HUES6 (cell line): Measurements from ENCODE around the gene ARL14.

Experiments
- H3K27ac ChIP-seq: 2 replicates; pipeline ENCODE4 v1.7.0; 2013; ENCODE audit warnings: low read depth, mild to moderate bottlenecking, low read length, inconsistent platforms
- H3K27me3 ChIP-seq: 2 replicates; pipeline ENCODE4 v1.6.1; 2013; ENCODE audit warnings: low read length; ENCODE audit not compliant: control insufficient read depth, insufficient read depth
- H3K36me3 ChIP-seq: 2 replicates; pipeline ENCODE4 v1.6.1; 2013; ENCODE audit warnings: low read length; ENCODE audit not compliant: control insufficient read depth, insufficient read depth
- H3K4me1 ChIP-seq: 2 replicates; pipeline ENCODE4 v1.6.1; 2013; ENCODE audit warnings: low read length; ENCODE audit not compliant: control insufficient read depth, insufficient read depth
- H3K4me3 ChIP-seq: 2 replicates; pipeline ENCODE4 v1.5.1; 2013; ENCODE audit warnings: low read depth, low read length
- H3K9ac ChIP-seq: one replicate; pipeline ENCODE4 v1.6.1; 2013; ENCODE audit warnings: mild to moderate bottlenecking, low read length
- H3K9me3 ChIP-seq: 2 replicates; pipeline ENCODE4 v1.6.1; 2013; ENCODE audit warnings: low read depth, low read length; ENCODE audit not compliant: control insufficient read depth, insufficient read depth

ARL14 gene

DNA sequence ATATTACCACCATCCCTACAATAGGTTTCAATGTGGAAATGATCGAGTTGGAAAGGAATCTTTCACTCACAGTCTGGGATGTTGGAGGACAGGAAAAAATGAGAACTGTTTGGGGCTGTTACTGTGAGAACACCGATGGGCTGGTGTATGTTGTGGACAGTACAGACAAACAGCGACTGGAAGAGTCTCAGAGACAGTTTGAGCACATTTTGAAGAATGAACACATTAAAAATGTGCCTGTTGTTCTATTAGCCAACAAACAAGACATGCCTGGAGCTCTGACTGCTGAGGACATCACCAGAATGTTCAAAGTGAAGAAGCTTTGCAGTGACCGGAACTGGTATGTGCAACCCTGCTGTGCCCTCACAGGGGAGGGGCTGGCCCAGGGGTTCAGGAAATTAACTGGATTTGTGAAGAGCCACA, 510 bp downstream of the ARL14 start:
- peaks cover 23% of the 10 kb centered on the region; the same call in 1 of the 2 replicates for H3K4me1 ChIP-seq
- no peak overlapping the region for H3K4me3 ChIP-seq
- peak overlapping the region; percentile 2 for H3K9ac ChIP-seq
- no peaks in the 10 kb centered on the region for H3K36me3 ChIP-seq
- no peaks in the 10 kb centered on the region for H3K27me3 ChIP-seq
- peak overlapping the region; percentile 76 for H3K27ac ChIP-seq
- H3K9me3 ChIP-seq: no peaks in the 10 kb centered on the region

DNA sequence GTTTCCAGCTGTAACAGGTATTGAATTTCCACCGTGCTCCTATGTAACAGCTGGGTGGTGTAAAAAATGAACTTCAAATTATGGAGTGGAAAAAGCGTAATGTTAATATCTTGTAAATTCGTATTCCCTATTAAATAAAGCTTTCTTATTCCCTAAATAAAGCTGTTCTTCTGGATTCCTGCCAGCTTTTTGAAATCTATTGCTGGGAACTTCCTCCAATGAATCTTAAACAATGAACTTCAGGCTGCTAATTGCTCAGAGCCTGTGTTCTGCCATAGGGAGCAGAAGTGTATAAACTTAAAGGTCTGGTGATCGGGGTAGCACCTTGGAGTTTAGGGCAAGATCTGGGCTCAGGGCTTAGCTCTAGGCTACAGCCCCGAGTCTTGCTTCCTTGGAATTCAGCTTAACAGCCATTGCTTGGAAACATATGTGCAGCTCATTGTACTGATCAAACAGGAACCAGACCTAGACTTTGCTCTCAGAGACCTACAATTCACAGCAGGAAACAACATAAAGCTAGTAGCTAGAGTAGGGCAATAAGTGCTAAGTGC, 1.4 kb downstream of the ARL14 start:
- Histone ChIP-seq H3K9me3 (no peaks in the 10 kb centered on the region), H3K4me1 (peaks cover 23% of the 10 kb centered on the region; the same call in 1 of the 2 replicates), H3K9ac (no peak overlapping the region), H3K4me3 (no peak overlapping the region), H3K36me3 (no peaks in the 10 kb centered on the region), H3K27ac (no peak overlapping the region), H3K27me3 (no peaks in the 10 kb centered on the region)

- Histone ChIP-seq H3K9ac (no peak overlapping the region), H3K27me3 (no peaks in the 10 kb centered on the region), H3K27ac (no peak overlapping the region), H3K4me1 (no peaks in the 10 kb centered on the region; the same call in 1 of the 2 replicates), H3K36me3 (no peaks in the 10 kb centered on the region), H3K9me3 (no peaks in the 10 kb centered on the region), H3K4me3 (no peak overlapping the region)
Measured at GRCh38 chr3:160684368-160684740, 7.4 kb downstream of the ARL14 start.

GRCh38 chr3:160685144-160685766, 8.3 kb downstream of the ARL14 start:
- Histone ChIP-seq H3K9me3 (no peaks in the 10 kb centered on the region), H3K36me3 (no peaks in the 10 kb centered on the region), H3K4me1 (no peaks in the 10 kb centered on the region), H3K4me3 (no peak overlapping the region), H3K9ac (no peak overlapping the region), H3K27ac (no peak overlapping the region), H3K27me3 (no peaks in the 10 kb centered on the region)

GRCh38 chr3:160686955-160687535, 10.1 kb downstream of the ARL14 start:
- Histone ChIP-seq H3K4me3 (no peak overlapping the region), H3K36me3 (no peaks in the 10 kb centered on the region), H3K9me3 (no peaks in the 10 kb centered on the region), H3K27ac (no peak overlapping the region), H3K4me1 (no peaks in the 10 kb centered on the region), H3K9ac (no peak overlapping the region), H3K27me3 (no peaks in the 10 kb centered on the region)

DNA sequence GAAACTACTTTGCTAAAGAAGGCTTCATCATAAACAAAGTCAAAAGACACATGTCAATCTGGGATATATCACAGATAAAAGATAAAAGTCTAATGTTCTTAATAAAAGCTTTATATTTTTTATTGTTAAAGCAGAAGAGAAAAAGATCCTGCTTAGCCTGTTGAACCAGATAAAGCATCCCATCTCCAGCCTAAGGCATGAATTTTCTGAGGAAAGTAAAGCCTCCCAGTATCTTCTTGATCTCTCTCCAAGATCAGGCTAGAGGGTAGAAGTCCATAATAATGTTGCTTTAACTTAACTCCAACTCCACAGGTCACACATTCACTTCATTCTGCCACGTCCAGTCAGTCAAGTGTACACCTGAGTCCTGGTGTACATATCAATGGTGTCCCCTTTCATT, 14.2 kb downstream of the ARL14 start:
- Histone ChIP-seq H3K4me1 (no peaks in the 10 kb centered on the region), H3K27ac (no peak overlapping the region), H3K36me3 (no peaks in the 10 kb centered on the region), H3K27me3 (no peaks in the 10 kb centered on the region), H3K4me3 (no peak overlapping the region), H3K9ac (no peak overlapping the region), H3K9me3 (no peaks in the 10 kb centered on the region)

DNA sequence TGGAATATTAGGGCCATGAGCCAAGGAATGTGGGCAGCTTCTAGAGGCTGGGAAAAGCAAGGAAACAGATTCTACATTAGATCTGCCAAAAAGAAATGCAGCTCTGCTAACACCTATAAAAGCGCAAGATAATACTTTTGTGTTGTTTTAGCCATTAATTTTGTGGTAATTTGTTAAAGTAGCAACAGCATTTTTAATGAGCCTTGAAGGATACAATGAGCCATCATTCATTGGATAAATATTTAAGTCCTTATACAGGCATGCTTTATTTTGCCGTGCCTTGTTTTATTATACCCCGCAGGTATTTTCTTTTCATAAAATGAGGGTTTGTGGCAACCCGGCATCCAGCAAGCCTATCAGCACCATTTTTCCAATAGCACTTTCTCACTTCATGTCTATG, 15.0 kb downstream of the ARL14 start:
- H3K9me3 ChIP-seq: no peaks in the 10 kb centered on the region
- H3K9ac ChIP-seq: no peak overlapping the region
- H3K27me3 ChIP-seq: no peaks in the 10 kb centered on the region
- no peaks in the 10 kb centered on the region for H3K4me1 ChIP-seq
- H3K36me3 ChIP-seq: no peaks in the 10 kb centered on the region
- no peak overlapping the region for H3K4me3 ChIP-seq
- no peak overlapping the region for H3K27ac ChIP-seq

DNA sequence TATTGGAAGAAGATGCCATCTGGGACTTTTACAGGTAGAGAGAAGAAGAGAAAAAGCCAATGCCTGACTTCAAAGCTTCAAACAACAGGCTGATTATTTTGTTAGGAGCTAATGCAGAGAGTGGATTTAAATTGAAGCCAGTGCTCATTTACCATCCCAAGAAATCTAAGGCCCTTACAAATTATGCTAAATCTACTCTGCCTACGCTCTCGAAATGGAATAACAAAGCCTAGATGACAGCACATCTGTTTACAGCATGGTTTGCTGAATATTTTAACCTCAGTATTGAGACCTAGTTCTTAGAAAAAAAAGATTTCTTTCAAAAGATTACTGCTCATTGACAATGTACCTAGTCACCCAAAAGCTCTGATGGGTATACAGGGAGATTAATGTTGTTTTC, 16.2 kb downstream of the ARL14 start:
- Histone ChIP-seq H3K27me3 (no peaks in the 10 kb centered on the region), H3K4me1 (peaks cover 3% of the 10 kb centered on the region; the same call in 1 of the 2 replicates), H3K9ac (no peak overlapping the region), H3K9me3 (no peaks in the 10 kb centered on the region), H3K27ac (no peak overlapping the region), H3K4me3 (no peak overlapping the region), H3K36me3 (no peaks in the 10 kb centered on the region)

- H3K4me3 ChIP-seq: no peak overlapping the region
- H3K4me1 ChIP-seq: peaks cover 4% of the 10 kb centered on the region; the same call in 1 of the 2 replicates
- no peaks in the 10 kb centered on the region for H3K36me3 ChIP-seq
- no peaks in the 10 kb centered on the region for H3K27me3 ChIP-seq
- H3K9ac ChIP-seq: no peak overlapping the region
- no peak overlapping the region for H3K27ac ChIP-seq
- H3K9me3 ChIP-seq: no peaks in the 10 kb centered on the region
Measured at GRCh38 chr3:160694345-160694744, 17.4 kb downstream of the ARL14 start.

- H3K4me3 ChIP-seq: no peak overlapping the region
- no peak overlapping the region for H3K27ac ChIP-seq
- no peaks in the 10 kb centered on the region for H3K36me3 ChIP-seq
- H3K27me3 ChIP-seq: no peaks in the 10 kb centered on the region
- peaks cover 4% of the 10 kb centered on the region; the same call in 1 of the 2 replicates for H3K4me1 ChIP-seq
- 0 out of 2 replicates have a peak, but pooled peaks cover 2% of the 10 kb centered on the region for H3K9me3 ChIP-seq
- no peak overlapping the region for H3K9ac ChIP-seq
Measured at GRCh38 chr3:160695003-160695402, 18.0 kb downstream of the ARL14 start.

GRCh38 chr3:160695915-160696327, 19.0 kb downstream of the ARL14 start:
- H3K27me3 ChIP-seq: no peaks in the 10 kb centered on the region
- H3K27ac ChIP-seq: no peak overlapping the region
- H3K36me3 ChIP-seq: no peaks in the 10 kb centered on the region
- H3K4me3 ChIP-seq: no peak overlapping the region
- H3K9ac ChIP-seq: no peak overlapping the region
- peaks cover 4% of the 10 kb centered on the region; the same call in 1 of the 2 replicates for H3K4me1 ChIP-seq
- 0 out of 2 replicates have a peak, but pooled peaks cover 2% of the 10 kb centered on the region for H3K9me3 ChIP-seq
